ENCODE data around the gene KRT14. TPM values are rescaled to one million over a fixed set of nuclear protein-coding genes. Genes with fewer than 3 reads are reported as not detected.

KRT14 gene
- total RNA-seq, 3 donors from 2014 or later: 0.67 TPM; not detected in 2

DNA sequence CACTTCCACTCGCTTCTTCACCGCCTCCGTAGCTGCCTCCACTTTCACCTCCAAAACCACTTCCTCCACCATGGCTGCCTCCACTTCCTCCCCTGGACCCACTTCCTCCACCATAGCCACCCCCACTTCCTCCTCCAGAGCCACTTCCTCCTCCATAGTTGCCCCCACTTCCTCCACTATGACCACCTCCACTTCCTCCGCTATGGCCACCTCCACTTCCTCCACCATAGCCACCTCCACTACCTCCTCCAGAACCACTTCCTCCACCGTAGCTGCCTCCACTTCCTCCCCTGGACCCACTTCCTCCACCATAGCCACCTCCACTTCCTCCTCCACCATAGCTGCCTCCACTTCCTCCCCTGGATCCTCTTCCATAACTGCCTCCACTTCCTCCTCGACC is 19.4 kb downstream of the KRT14 start:
- intact Hi-C loops (cut with DNase I, micrococcal nuclease): no loop called here
- H3K4me3 ChIP-seq: no peak overlapping the region
- no peaks in the 10 kb centered on the region for H3K36me3 ChIP-seq (ENCODE audit: low read depth)
- no peaks in the 10 kb centered on the region for H3K9me3 ChIP-seq
- no peak for DNase-seq
- no peak for TF ChIP-seq CTCF (IDR thresholded peaks at IDR 0.05)
- no peak for ATAC-seq
- H3K4me1 ChIP-seq (ENCODE audit: low read depth): no peaks in the 10 kb centered on the region

- no peak for DNase-seq
- Histone ChIP-seq H3K9me3 (no peaks in the 10 kb centered on the region), H3K4me3 (no peak overlapping the region), H3K36me3 (ENCODE audit: low read depth) (no peaks in the 10 kb centered on the region), H3K4me1 (ENCODE audit: low read depth) (no peaks in the 10 kb centered on the region)
- no peak for ATAC-seq
- intact Hi-C loops (cut with DNase I, micrococcal nuclease): no loop called here
- TF ChIP-seq CTCF (IDR thresholded peaks at IDR 0.05): no peak
These were observed 21.4 kb downstream of the KRT14 start for GRCh38 chr17:41565338-41565737.

DNA sequence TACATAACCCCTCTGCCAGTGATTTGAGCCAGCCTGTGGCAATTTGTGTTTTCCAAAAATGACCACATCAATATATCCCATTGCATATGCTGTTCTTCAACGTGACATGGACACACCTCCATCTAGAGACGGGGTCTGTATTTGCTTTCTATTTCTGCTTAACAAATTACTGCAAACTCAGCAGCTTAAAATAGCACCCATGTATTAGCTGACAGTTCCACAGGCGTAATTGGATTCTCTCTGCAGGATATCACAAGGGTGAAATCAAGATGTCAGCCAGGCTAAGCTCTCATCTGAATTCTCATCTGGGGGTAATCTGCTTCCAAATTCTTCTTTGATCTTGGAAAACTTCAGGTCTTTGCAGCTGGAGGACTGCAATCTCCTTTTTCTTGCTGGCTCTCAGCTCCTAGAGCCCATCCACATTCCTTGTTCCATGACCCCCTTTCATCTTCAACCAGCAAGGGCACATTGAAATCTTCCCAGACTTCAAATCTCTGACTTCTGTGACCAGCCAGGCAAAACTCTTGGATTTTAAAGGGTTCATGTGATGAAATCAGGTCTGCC is 23.0 kb downstream of the KRT14 start:
- Histone ChIP-seq H3K36me3 (ENCODE audit: low read depth) (no peaks in the 10 kb centered on the region), H3K4me1 (ENCODE audit: low read depth) (no peaks in the 10 kb centered on the region), H3K4me3 (no peak overlapping the region), H3K9me3 (no peaks in the 10 kb centered on the region)
- ATAC-seq: no peak
- intact Hi-C loops (cut with DNase I, micrococcal nuclease): no loop called here
- no peak for DNase-seq
- no peak for TF ChIP-seq CTCF (IDR thresholded peaks at IDR 0.05)

- intact Hi-C loops (cut with DNase I, micrococcal nuclease): no loop called here
- DNase-seq (no peak), ATAC-seq (no peak)
- no peak overlapping the region for H3K4me3 ChIP-seq
- no peaks in the 10 kb centered on the region for H3K36me3 ChIP-seq (ENCODE audit: low read depth)
- H3K4me1 ChIP-seq (ENCODE audit: low read depth): no peaks in the 10 kb centered on the region
- no peak for TF ChIP-seq CTCF (IDR thresholded peaks at IDR 0.05)
- no peaks in the 10 kb centered on the region for H3K9me3 ChIP-seq
These were observed 25.1 kb downstream of the KRT14 start for GRCh38 chr17:41561554-41561953.

- no peaks in the 10 kb centered on the region for H3K9me3 ChIP-seq
- H3K4me1 ChIP-seq (ENCODE audit: low read depth): peaks cover 8% of the 10 kb centered on the region
- intact Hi-C loops (cut with DNase I, micrococcal nuclease): loop anchor here in 1 of 2 donors (10.0 kb wide), 1 partner anchor 85 kb away; no protein-coding TSS in a partner anchor
- H3K4me3 ChIP-seq: no peak overlapping the region
- TF ChIP-seq CTCF (IDR thresholded peaks at IDR 0.05): no peak
- DNase-seq: no peak
- no peak for ATAC-seq
- H3K36me3 ChIP-seq (ENCODE audit: low read depth): no peaks in the 10 kb centered on the region
These were observed 27.1 kb downstream of the KRT14 start for GRCh38 chr17:41559548-41559947.

DNA sequence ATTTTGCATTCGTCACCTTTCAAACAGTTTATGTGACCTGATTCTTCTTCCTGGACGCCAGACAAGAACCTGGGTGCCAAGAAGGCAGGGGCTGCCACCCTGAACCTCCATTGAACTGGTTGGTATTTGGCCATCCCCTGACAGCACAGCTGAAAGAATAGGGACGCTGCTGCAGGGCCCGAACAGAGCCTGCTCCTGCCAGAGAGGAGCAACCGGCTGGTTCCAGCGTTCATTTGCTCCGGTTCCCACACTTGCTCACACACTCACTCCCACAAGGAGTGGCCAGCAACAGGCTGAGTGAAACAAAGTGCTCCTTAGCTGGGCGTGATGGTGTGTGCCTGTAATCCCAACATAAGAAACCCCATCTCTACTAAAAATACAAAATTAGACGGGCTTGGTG is 29.8 kb downstream of the KRT14 start:
- H3K4me3 ChIP-seq: no peak overlapping the region
- intact Hi-C loops (cut with DNase I, micrococcal nuclease): loop anchor here in 1 of 2 donors (10.0 kb wide), 1 partner anchor 88 kb away; no protein-coding TSS in a partner anchor
- H3K36me3 ChIP-seq (ENCODE audit: low read depth): no peaks in the 10 kb centered on the region
- no peak for TF ChIP-seq CTCF (IDR thresholded peaks at IDR 0.05)
- ATAC-seq (no peak), DNase-seq (no peak)
- peaks cover 12% of the 10 kb centered on the region for H3K4me1 ChIP-seq (ENCODE audit: low read depth)
- H3K9me3 ChIP-seq: no peaks in the 10 kb centered on the region
